Stimulated activated CD8-positive, alpha-beta memory T cell treated with anti-CD3 and anti-CD28 coated beads, Interleukin-12 subunit alpha, Interleukin-12 subunit beta, amount 100 ng/mL, for 4 hours (primary cell): ENCODE data around the gene COPS3.
A peak's percentile ranks its signal among the peaks of the same experiment; 100 is the strongest.

Experiments
- DNase-seq: peaks from one replicate; pipeline ENCODE4 v3.0.0-alpha.2; 2020; ENCODE audit warnings: low read depth

The COPS3 gene

GRCh38 chr17:17280613-17281549 is at the start of gene COPS3:
Gene COPS3, minus strand, starts transcription at chr17:17281246. Its CDS starts 60 bp downstream, at chr17:17281186.
- DNase-seq, result peak; percentile 92

GRCh38 chr17:17328251-17328650 is 47.2 kb upstream of the COPS3 start:
- no peak for DNase-seq

- DNase-seq, result no peak
Measured at GRCh38 chr17:17326275-17326875, 45.3 kb upstream of the COPS3 start.

GRCh38 chr17:17325816-17326215 is 44.8 kb upstream of the COPS3 start:
- DNase-seq, result no peak

GRCh38 chr17:17325228-17325627 is 44.2 kb upstream of the COPS3 start:
- DNase-seq, result no peak

GRCh38 chr17:17324616-17325015 is 43.6 kb upstream of the COPS3 start:
- no peak for DNase-seq

- DNase-seq, result no peak
Measured at GRCh38 chr17:17322516-17323510, 41.8 kb upstream of the COPS3 start.

GRCh38 chr17:17321356-17322025 is 40.4 kb upstream of the COPS3 start:
- DNase-seq, result no peak

GRCh38 chr17:17320911-17321220 is 39.8 kb upstream of the COPS3 start:
- DNase-seq, result no peak

GRCh38 chr17:17320188-17320910 is 39.3 kb upstream of the COPS3 start:
- DNase-seq, result no peak

- DNase-seq, result no peak
Measured at GRCh38 chr17:17315142-17315821, 34.2 kb upstream of the COPS3 start.

- no peak for DNase-seq
Measured at GRCh38 chr17:17314501-17315071, 33.5 kb upstream of the COPS3 start.

GRCh38 chr17:17313350-17313991 is 32.4 kb upstream of the COPS3 start:
- peak; percentile 49 for DNase-seq

GRCh38 chr17:17309356-17309755 is 28.3 kb upstream of the COPS3 start:
- no peak for DNase-seq

GRCh38 chr17:17305281-17305801 is 24.3 kb upstream of the COPS3 start:
- DNase-seq, result peak; percentile 23

GRCh38 chr17:17304521-17304985 is 23.5 kb upstream of the COPS3 start:
- no peak for DNase-seq

- no peak for DNase-seq
Measured at GRCh38 chr17:17303847-17304490, 22.9 kb upstream of the COPS3 start.

- DNase-seq, result peak; percentile 50
Measured at GRCh38 chr17:17303010-17303846, 22.2 kb upstream of the COPS3 start, which contains the start of gene NT5M. Gene NT5M, plus strand, starts transcription at chr17:17303373. Its CDS starts 178 bp downstream, at chr17:17303551.
